ENCODE results near the gene STAC2. TPM values are rescaled to one million over a fixed set of nuclear protein-coding genes. Genes with fewer than 3 reads are reported as not detected.
"Not testable (repeated sequence)": the region's sequence is repeated elsewhere in the genome, so short reads cannot be mapped to it uniquely, and the experiment has no call there.

STAC2 gene, protein sequence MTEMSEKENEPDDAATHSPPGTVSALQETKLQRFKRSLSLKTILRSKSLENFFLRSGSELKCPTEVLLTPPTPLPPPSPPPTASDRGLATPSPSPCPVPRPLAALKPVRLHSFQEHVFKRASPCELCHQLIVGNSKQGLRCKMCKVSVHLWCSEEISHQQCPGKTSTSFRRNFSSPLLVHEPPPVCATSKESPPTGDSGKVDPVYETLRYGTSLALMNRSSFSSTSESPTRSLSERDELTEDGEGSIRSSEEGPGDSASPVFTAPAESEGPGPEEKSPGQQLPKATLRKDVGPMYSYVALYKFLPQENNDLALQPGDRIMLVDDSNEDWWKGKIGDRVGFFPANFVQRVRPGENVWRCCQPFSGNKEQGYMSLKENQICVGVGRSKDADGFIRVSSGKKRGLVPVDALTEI
- not detected for total RNA-seq

DNA sequence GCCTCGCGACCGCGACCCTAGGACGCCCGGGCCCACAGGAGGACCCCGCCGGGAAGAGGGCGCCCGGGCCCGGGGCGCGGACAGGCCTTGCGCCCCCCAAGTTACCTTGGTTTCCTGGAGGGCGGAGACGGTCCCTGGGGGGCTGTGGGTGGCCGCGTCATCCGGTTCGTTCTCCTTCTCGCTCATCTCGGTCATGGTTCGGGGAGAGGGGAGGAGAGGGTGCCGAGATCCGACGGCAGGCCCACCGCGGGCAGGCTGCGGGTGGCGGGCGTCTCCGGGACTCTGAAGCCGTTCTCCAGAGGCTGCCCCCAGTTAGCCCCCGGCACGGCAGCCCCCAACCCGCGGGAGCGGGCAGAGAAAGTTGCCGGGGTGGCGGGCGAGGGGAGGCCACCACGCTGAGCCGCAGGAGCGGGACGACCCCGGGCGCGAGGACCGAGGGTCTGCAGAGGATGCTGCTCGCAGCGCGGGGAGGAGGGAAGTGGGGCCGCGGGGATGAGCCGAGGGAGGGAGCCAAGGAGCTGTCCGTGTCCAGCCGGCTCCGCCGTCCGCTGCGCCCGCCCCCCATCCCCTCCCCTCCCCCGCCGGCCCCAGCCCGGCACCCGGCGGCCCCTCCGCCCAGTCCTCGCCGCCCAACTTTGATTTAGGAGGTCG is at the start of gene STAC2:
TSS of gene STAC2 (minus strand) at position 638 of the 651 bp plus-strand sequence. CDS start at position 195, 443 bp downstream.
- intact Hi-C loops (cut with DNase I, micrococcal nuclease): no loop called here
- no peak for ATAC-seq
- H3K4me1 Mint-ChIP-seq: peaks cover 6% of the 10 kb centered on the region
- no peak for DNase-seq
- H3K4me3 Mint-ChIP-seq: peak within 1 kb of the TSS; percentile 72
- CTCF ChIA-PET: interaction anchor here (1.0 to 2.7 kb wide), 3 partner anchors 11 to 19 kb away, joined by 4 to 9 read pairs (median 6); no protein-coding TSS in a partner anchor
- peak within 1 kb of the TSS; percentile 37 for H3K27ac Mint-ChIP-seq
- H3K27me3 Mint-ChIP-seq: peaks cover 32% of the 10 kb centered on the region
- no peaks in the 10 kb centered on the region for H3K36me3 Mint-ChIP-seq (ENCODE audit: low read depth)
- H3K9me3 Mint-ChIP-seq (ENCODE audit: low read depth): no peaks in the 10 kb centered on the region
- POLR2A ChIA-PET: interaction anchor here (0.6 to 1.1 kb wide), 2 partner anchors 15 to 175 kb away, joined by 3 read pairs; no protein-coding TSS in a partner anchor

DNA sequence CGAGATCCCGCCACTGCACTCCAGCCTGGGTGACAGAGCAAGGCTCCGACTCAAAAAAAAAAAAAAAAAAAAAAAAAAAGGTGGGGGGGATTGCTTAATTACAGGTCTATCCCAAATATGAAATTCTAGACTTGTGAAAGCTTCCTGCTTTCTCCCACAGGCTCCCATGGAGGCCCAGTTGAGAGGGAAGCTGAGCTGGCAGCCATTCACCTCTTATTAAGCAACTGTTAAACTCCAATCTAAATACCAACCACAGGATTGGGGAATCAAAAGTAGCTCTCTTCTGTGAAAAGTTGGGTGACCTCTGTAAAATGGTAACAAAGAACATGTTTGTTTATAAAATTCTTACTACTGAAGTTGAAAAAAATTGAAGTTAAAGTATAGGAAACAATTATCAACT is 45.8 kb upstream of the STAC2 start:
- H3K4me1 Mint-ChIP-seq: no peaks in the 10 kb centered on the region
- H3K27me3 Mint-ChIP-seq: no peaks in the 10 kb centered on the region
- H3K4me3 Mint-ChIP-seq: no peak overlapping the region
- ChIA-PET POLR2A (no interaction called here), CTCF (interaction anchor here (0.6 to 2.0 kb wide), 6 partner anchors 10 to 1484 kb away, joined by 3 to 7 read pairs (median 3); no protein-coding TSS in a partner anchor)
- DNase-seq (no peak), ATAC-seq (no peak)
- H3K9me3 Mint-ChIP-seq (ENCODE audit: low read depth): no peaks in the 10 kb centered on the region
- intact Hi-C loops (cut with DNase I, micrococcal nuclease): loop anchor here in 1 of 2 experiments (5.0 kb wide), 1 partner anchor 106 kb away; no protein-coding TSS in a partner anchor
- H3K36me3 Mint-ChIP-seq (ENCODE audit: low read depth): peaks cover 12% of the 10 kb centered on the region
- no peak overlapping the region for H3K27ac Mint-ChIP-seq

DNA sequence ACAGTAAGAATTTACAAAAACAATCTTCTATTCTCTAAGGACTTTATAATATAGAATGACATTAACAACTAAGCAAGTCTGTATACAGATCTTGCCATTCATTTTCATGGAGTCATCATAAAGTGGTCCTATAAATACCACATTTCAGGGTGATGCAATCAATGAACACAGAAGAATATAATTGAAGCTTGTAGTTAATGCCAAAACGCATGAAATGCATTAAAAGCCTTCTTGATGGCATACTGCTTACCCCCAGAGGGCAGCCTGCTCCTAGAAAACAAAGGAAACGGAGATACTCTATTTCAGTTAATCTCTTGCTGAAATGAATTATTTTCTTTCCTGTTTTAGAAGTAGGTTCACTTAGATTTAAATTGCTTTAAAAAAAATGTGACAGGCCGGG is 45.2 kb upstream of the STAC2 start:
- Mint-ChIP-seq H3K27me3 (no peaks in the 10 kb centered on the region), H3K36me3 (ENCODE audit: low read depth) (peaks cover 12% of the 10 kb centered on the region), H3K27ac (no peak overlapping the region), H3K4me3 (no peak overlapping the region), H3K9me3 (ENCODE audit: low read depth) (no peaks in the 10 kb centered on the region), H3K4me1 (no peaks in the 10 kb centered on the region)
- intact Hi-C loops (cut with DNase I, micrococcal nuclease): loop anchor here in 1 of 2 experiments (5.0 kb wide), 1 partner anchor 106 kb away; no protein-coding TSS in a partner anchor
- DNase-seq (peak; percentile 26), ATAC-seq (no peak)
- ChIA-PET CTCF (interaction anchor here (0.6 to 2.0 kb wide), 8 partner anchors 13 to 1484 kb away, joined by 3 to 7 read pairs (median 4); no protein-coding TSS in a partner anchor), POLR2A (no interaction called here)

DNA sequence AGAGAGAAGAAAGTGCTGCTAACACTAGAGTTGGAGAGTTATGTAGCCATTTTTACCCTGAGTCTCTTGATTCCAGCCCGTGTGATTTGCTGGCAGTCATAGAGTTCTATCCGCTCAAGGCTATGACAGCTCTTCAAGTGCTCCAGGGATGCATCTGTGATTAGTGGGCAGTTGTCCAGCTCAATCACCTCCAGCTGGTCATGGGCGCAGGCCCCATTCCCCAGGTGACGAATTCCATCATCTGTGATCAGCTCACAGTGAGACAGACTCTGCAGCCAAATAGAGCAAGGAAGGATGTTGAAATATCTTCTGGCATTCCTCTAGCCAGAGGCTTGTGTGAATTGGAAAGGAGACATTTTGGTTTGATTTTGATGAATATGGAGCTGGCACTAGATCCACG is 38.4 kb upstream of the STAC2 start:
- Mint-ChIP-seq H3K4me3 (no peak overlapping the region), H3K27ac (no peak overlapping the region), H3K27me3 (no peaks in the 10 kb centered on the region), H3K9me3 (ENCODE audit: low read depth) (no peaks in the 10 kb centered on the region), H3K4me1 (no peaks in the 10 kb centered on the region), H3K36me3 (ENCODE audit: low read depth) (peaks cover 13% of the 10 kb centered on the region)
- no peak for ATAC-seq
- POLR2A ChIA-PET: no interaction called here
- no peak for DNase-seq
- intact Hi-C loops (cut with DNase I, micrococcal nuclease): no loop called here
- CTCF ChIA-PET: interaction anchor here (0.6 to 2.0 kb wide), 4 partner anchors 17 to 32 kb away, joined by 3 to 13 read pairs (median 4); no protein-coding TSS in a partner anchor

DNA sequence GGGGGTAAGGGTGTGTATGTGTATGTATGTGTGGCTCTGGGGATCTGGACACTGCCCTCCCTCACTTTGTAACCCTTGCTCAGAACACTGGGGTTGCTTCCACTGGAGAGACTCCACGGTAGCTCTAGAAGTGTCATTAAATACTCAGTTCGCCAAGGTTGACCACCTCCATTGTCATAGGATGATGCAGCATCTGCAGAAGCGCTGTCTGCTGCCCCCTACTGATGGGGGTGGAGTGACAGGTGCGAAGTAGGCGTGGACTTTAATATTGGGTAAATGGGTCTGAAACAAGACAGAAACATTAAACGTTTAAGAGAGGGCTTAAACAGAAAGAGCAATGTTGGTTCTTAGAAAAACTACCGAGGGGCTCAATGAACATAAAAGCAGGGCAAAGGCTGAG is 35.5 kb upstream of the STAC2 start:
- Mint-ChIP-seq H3K4me3 (no peak overlapping the region), H3K36me3 (ENCODE audit: low read depth) (peaks cover 16% of the 10 kb centered on the region), H3K4me1 (no peaks in the 10 kb centered on the region), H3K9me3 (ENCODE audit: low read depth) (no peaks in the 10 kb centered on the region), H3K27ac (no peak overlapping the region), H3K27me3 (no peaks in the 10 kb centered on the region)
- intact Hi-C loops (cut with DNase I, micrococcal nuclease): no loop called here
- peak; percentile 63 for DNase-seq
- POLR2A ChIA-PET: no interaction called here
- CTCF ChIA-PET: interaction anchor here (1.3 kb wide), 1 partner anchor 15 kb away, joined by 3 read pairs; no protein-coding TSS in a partner anchor
- ATAC-seq: peak; percentile 58

DNA sequence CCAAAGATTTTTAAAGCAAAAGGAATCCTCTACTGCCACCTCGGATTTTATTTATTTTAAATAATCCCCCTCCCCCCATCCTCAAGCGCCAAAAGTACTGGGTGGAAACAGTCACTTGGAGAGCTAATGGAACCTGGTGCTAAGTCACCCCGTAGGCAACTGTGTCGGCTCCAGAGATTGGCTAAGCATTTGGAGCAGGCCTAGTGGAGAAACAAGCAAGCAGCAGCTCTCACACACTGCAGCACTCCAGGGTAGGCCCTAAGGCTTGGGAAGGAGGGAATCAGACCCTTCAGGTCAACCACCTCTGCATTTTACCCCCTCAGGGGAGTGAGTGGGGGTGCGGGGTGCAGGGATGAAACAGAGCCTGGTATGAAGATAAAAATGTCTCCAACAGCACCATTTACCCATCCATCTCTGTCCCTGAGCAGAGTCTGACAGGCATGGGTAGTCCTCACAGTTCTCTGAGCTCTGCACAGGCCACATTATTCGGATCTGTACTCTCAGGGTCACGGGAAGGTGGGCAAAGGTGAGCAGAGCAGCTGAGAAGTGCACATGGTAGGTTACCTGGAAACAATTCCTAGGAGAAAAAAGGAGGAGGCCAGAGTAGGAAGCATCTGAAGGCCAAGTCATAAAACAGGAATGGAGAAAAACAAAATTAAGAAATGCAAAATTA is 27.2 kb upstream of the STAC2 start:
- Mint-ChIP-seq H3K4me3 (no peak overlapping the region), H3K4me1 (no peaks in the 10 kb centered on the region), H3K27me3 (no peaks in the 10 kb centered on the region), H3K27ac (no peak overlapping the region), H3K9me3 (ENCODE audit: low read depth) (no peaks in the 10 kb centered on the region), H3K36me3 (ENCODE audit: low read depth) (peaks cover 5% of the 10 kb centered on the region)
- intact Hi-C loops (cut with DNase I, micrococcal nuclease): no loop called here
- CTCF ChIA-PET: interaction anchor here (0.5 to 1.2 kb wide), 2 partner anchors 13 to 16 kb away, joined by 3 to 4 read pairs; no protein-coding TSS in a partner anchor
- ATAC-seq: no peak
- POLR2A ChIA-PET: no interaction called here
- no peak for DNase-seq

DNA sequence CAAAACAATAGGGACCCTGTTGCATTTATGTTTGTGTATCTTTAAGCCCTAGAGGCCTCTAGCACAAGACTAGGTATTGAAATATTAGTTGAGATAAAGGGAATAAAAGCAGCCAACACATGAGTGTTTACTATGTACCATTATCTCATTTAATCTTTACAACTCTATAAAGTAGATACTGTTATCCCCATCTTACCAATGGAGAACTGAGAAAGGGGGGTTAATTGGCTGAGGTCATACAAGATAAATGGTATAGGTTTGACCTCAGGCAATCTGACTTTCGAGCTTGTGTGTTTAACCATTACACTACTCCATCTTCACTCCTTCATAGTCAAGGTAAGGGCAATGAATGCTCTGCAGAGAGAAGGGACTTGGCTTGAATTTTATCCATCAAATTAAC is 26.3 kb upstream of the STAC2 start:
- DNase-seq: no peak
- no peaks in the 10 kb centered on the region for H3K27me3 Mint-ChIP-seq
- H3K36me3 Mint-ChIP-seq (ENCODE audit: low read depth): peaks cover 1% of the 10 kb centered on the region
- ChIA-PET POLR2A (no interaction called here), CTCF (interaction anchor here (0.9 to 1.2 kb wide), 3 partner anchors 12 to 101 kb away, joined by 3 to 4 read pairs (median 3); no protein-coding TSS in a partner anchor)
- no peaks in the 10 kb centered on the region for H3K9me3 Mint-ChIP-seq (ENCODE audit: low read depth)
- intact Hi-C loops (cut with DNase I, micrococcal nuclease): no loop called here
- no peak for ATAC-seq
- H3K4me1 Mint-ChIP-seq: no peaks in the 10 kb centered on the region
- H3K27ac Mint-ChIP-seq: no peak overlapping the region
- no peak overlapping the region for H3K4me3 Mint-ChIP-seq

DNA sequence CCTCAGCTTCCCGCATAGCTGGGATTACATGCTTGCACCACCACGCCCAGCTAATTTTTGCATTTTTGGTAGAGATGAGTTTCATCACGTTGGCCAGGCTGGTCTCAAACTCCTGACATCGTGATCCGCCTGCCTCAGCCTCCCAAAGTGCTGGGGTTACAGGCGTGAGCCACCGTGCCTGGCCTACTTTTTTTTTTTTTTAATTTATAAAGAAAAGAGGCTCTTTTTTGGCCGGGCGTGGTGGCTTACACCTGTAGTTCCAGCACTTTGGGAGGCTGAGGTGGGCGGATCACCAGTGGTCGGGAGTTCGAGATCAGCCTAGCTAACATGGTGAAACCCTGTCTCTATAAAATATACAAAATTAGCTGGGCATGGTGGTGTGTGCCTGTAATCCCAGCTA is 24.3 kb upstream of the STAC2 start:
- H3K4me3 Mint-ChIP-seq; H3K27me3 Mint-ChIP-seq; ATAC-seq; POLR2A ChIA-PET; intact Hi-C loops (cut with DNase I, micrococcal nuclease); H3K9me3 Mint-ChIP-seq (ENCODE audit: low read depth); H3K36me3 Mint-ChIP-seq (ENCODE audit: low read depth); H3K4me1 Mint-ChIP-seq; DNase-seq; H3K27ac Mint-ChIP-seq: not testable (repeated sequence)
- CTCF ChIA-PET: interaction anchor here (0.7 to 7.3 kb wide), 4 partner anchors 9 to 267 kb away, joined by 3 to 135 read pairs (median 66); no protein-coding TSS in a partner anchor

DNA sequence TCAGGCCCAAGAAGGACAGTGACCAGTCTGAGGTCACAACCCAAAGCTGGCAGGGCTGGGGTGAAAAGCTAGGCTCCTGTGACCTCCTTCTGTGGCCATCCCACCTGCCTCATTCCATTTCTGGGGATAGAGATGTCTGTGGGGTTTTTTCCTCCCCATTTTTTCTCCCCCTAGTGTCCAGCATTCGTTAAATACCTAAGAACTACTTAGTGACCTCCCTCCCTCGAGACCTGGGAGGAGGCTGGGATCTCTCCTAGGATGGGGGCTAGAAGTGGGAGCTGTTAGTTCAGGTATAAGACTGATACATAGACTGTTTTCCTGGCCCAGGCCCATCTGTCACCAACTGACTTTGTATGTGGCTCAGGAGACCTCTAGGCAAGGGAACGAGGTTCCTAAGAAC is 20.5 kb upstream of the STAC2 start:
- Mint-ChIP-seq H3K4me3 (no peak overlapping the region), H3K27ac (peak overlapping the region; percentile 4), H3K27me3 (no peaks in the 10 kb centered on the region), H3K4me1 (peaks cover 2% of the 10 kb centered on the region), H3K36me3 (ENCODE audit: low read depth) (no peaks in the 10 kb centered on the region), H3K9me3 (ENCODE audit: low read depth) (no peaks in the 10 kb centered on the region)
- no peak for ATAC-seq
- no peak for DNase-seq
- POLR2A ChIA-PET: interaction anchor here (0.6 kb wide), 1 partner anchor 47 kb away, joined by 3 read pairs; no protein-coding TSS in a partner anchor
- CTCF ChIA-PET: interaction anchor here (0.8 to 7.3 kb wide), 5 partner anchors 12 to 263 kb away, joined by 3 to 135 read pairs (median 13); no protein-coding TSS in a partner anchor
- intact Hi-C loops (cut with DNase I, micrococcal nuclease): loop anchor here in 1 of 2 experiments (5.0 kb wide), 1 partner anchor 314 kb away; no protein-coding TSS in a partner anchor

DNA sequence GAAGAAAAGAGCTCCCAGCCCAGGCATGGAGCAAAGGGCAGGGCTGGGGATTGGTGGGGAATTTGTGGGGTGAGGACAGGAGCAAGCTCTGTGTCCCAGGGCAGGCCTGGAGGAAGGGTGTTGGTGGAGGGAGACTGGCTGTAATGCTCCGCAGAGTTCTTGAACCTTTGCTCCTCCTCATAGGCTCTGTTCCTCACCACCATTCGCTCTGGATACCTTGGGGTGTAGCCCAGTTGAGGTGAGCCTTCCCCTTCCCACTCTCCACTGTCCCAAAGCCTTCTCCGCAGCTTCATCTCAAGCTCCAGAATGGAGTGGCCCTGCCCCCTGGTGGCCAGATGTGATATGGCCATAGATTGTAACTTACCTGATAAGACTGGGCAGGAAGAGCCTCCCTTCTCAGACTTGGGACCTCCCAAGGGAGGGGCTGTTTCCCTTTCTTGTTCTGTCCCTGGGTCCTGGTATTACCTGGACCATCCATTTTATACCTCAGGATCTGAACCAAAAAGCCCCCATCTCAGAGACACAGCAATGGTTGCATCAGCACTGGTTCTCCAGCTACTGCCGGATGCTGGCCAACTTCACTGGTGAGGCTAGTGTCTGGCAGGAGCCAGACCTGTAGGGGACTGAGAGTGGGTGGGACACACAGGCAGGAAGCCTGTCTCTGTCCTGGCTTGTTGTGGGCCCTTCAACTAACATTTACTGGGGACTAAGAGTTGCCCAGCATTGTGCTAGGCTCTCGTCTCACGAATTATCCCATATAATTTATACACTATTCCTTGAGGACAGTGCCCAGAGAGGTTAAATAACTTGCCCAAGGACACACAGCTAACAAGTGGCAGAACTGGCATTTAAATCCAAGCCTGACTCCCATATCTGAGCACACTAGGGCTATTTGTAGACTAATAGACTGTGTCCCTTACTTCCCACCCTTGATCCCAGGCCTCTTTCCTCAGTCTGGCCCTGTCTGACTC is 19.1 kb upstream of the STAC2 start:
- ChIA-PET POLR2A (interaction anchor here (0.6 to 1.3 kb wide), 4 partner anchors 12 to 80 kb away, joined by 3 to 7 read pairs (median 4); partner anchors contain the start of gene RPL19), CTCF (interaction anchor here (0.6 to 7.3 kb wide), 37 partner anchors 10 to 1038 kb away, joined by 3 to 135 read pairs (median 4); partner anchors contain the start of genes ARL5C and RPL19)
- Mint-ChIP-seq H3K4me3 (no peak overlapping the region), H3K9me3 (ENCODE audit: low read depth) (no peaks in the 10 kb centered on the region), H3K4me1 (peaks cover 3% of the 10 kb centered on the region), H3K27me3 (no peaks in the 10 kb centered on the region), H3K27ac (no peak overlapping the region), H3K36me3 (ENCODE audit: low read depth) (no peaks in the 10 kb centered on the region)
- ATAC-seq (peak; percentile 96), DNase-seq (peak; percentile 93)
- intact Hi-C loops (cut with DNase I, micrococcal nuclease): loop anchor here (1.0 to 5.0 kb wide), 4 partner anchors 38 to 313 kb away; no protein-coding TSS in a partner anchor
